Suprapubic skin (tissue), 4 donors: Measurements from ENCODE around the gene MXI1. TPM values are rescaled to one million over a fixed set of nuclear protein-coding genes. Genes with fewer than 3 reads are reported as not detected.
A peak's percentile ranks its signal among the peaks of the same experiment; 100 is the strongest.

ENCODE experiments used
- DNase-seq, 2 donors: peaks; one replicate each; pipeline ENCODE4 v3.0.0-alpha.2; 2019; ENCODE audit warnings: low spot score in 2 of 2
- H3K27ac ChIP-seq: fragments of 200-600 bp; sonication (generic); one replicate; pipeline ENCODE4 v1.5.1; 2019
- H3K27me3 ChIP-seq: fragments of 200-600 bp; sonication (generic); one replicate; pipeline ENCODE4 v1.5.1; 2019
- H3K36me3 ChIP-seq: fragments of 200-600 bp; sonication (generic); one replicate; pipeline ENCODE4 v1.5.1; 2019
- H3K4me1 ChIP-seq: fragments of 200-600 bp; sonication (generic); one replicate; pipeline ENCODE4 v1.5.1; 2019
- H3K4me3 ChIP-seq: fragments of 200-600 bp; sonication (generic); one replicate; pipeline ENCODE4 v1.5.1; 2019; ENCODE audit warnings: mild to moderate bottlenecking
- H3K9me3 ChIP-seq: fragments of 200-600 bp; sonication (generic); one replicate; pipeline ENCODE4 v1.5.1; 2019
- EP300 ChIP-seq: sonication (generic); formaldehyde crosslinking; IDR thresholded peaks from one replicate; pipeline ENCODE4 v1.6.1; 2017; ENCODE audit warnings: antibody characterized with exemption
- POLR2A ChIP-seq, 2 donors: fragments of 450-650 bp; IDR thresholded peaks; one replicate each; pipeline ENCODE4 v1.6.1; 2017; ENCODE audit warnings: antibody characterized with exemption in 2 of 2, mild to moderate bottlenecking in 2 of 2, moderate library complexity in 2 of 2
- POLR2AphosphoS5 ChIP-seq, 3 donors: sonication (generic); formaldehyde crosslinking; IDR thresholded peaks; one replicate each; pipeline ENCODE4 v1.6.1; 2017; ENCODE audit warnings: antibody characterized with exemption in 3 of 3
- WGBS: methylation state at CpG from one replicate; pipeline ENCODE4 v1.1.5; 2018; 5-methylcytosine and 5-hydroxymethylcytosine counted together
- total RNA-seq, 4 donors: library from RNA; depleted of rRNA; stranded (reverse); fragments of >200 nt; gene quantifications; one replicate each; pipeline ENCODE4 v1.1.0, GENCODE V29; 2016
- TF ChIP-seq, protein P1 (sequence below), 2 donors: fragments of 200-600 bp in 1 of 2; fragments of 450-650 bp in 1 of 2; sonication (generic) in 1 of 2; IDR thresholded peaks; one replicate each; pipeline ENCODE4 v1.5.1; 2016 to 2019; ENCODE audit warnings: antibody characterized with exemption in 2 of 2, mild to moderate bottlenecking in 1 of 2, moderate library complexity in 1 of 2

Gene MXI1
- total RNA-seq, 4 donors from 2014 or later: 64.3 to 77.9 (median 70.9) TPM

DNA sequence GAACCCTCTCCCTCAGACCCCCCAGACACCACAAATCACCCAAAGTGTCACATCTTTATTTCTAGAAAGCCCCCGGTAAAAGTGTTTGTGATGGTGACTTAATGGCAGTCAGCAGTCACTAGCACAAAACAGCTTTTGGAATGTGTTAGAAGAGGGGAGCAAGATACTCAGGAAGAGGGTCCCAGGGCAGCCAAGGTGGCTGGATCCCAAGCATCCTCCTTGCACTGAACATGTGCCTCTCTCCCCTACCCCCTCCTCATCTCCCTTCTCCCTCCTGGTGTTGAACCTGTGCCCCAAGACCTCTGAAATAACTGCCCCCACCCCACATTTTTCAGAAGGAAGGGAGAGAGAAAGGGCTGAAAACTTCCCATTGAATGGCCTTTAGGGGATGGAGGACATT is 37.8 kb upstream of the MXI1 start:
- Histone ChIP-seq H3K27me3 (peaks cover 61% of the 10 kb centered on the region), H3K4me3 (no peak overlapping the region), H3K36me3 (no peaks in the 10 kb centered on the region), H3K4me1 (peaks cover 18% of the 10 kb centered on the region), H3K27ac (no peak overlapping the region), H3K9me3 (no peaks in the 10 kb centered on the region)
- TF ChIP-seq, protein P1, sequence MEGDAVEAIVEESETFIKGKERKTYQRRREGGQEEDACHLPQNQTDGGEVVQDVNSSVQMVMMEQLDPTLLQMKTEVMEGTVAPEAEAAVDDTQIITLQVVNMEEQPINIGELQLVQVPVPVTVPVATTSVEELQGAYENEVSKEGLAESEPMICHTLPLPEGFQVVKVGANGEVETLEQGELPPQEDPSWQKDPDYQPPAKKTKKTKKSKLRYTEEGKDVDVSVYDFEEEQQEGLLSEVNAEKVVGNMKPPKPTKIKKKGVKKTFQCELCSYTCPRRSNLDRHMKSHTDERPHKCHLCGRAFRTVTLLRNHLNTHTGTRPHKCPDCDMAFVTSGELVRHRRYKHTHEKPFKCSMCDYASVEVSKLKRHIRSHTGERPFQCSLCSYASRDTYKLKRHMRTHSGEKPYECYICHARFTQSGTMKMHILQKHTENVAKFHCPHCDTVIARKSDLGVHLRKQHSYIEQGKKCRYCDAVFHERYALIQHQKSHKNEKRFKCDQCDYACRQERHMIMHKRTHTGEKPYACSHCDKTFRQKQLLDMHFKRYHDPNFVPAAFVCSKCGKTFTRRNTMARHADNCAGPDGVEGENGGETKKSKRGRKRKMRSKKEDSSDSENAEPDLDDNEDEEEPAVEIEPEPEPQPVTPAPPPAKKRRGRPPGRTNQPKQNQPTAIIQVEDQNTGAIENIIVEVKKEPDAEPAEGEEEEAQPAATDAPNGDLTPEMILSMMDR (IDR thresholded peaks at IDR 0.05): no peak
- no peak for TF ChIP-seq POLR2A (IDR thresholded peaks at IDR 0.05)
- TF ChIP-seq EP300: no peak
- TF ChIP-seq POLR2AphosphoS5 (IDR thresholded peaks at IDR 0.05): no peak
- 32% methylated on average over 1 of the region's 1 CpG for WGBS
- DNase-seq: peak in 1 of 2 donors; percentile 38

DNA sequence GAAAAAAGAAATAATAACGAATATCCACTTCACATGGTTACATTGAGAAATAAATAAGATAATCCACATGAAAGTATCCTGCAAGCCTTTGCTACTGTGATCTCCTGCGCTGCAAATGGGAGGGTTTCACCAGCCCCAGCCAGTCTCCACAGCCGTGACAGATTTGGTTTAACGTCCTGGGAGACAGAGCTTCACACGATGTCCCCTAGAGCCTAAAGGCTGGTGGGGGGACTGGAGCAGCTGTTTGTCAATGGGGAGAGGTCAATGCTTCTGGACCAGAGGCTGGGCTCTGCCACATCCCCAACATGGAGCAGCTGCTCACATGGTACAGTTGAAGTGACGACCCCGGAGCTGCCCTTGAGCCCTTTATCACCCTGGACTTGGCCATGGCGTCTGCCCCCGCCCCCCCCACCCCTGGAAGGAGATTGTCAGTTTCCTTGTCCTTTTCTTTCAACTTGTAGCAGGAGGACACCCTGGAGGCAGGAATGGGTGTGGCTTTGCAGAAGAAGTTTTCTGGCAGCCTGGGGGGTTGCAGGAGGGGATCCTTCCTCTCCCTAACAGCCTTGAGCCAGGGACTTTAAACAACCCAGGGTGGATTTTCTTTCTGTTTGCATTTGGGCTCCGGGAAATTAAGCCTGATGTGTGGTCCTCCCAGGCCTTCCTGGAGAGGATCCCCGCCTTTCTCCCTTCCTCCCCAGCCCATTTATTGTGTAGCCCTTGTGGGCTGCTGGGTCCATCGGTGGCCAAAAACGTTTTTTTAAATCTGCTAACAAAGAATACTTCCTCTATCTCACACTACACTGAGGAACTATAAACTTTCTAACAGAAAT is 37.0 kb upstream of the MXI1 start:
- 11% methylated on average over 12 of the region's 13 CpGs for WGBS
- DNase-seq: peak in 1 of 2 donors; percentile 50
- TF ChIP-seq EP300 (no peak), POLR2A (IDR thresholded peaks at IDR 0.05) (no peak), POLR2AphosphoS5 (IDR thresholded peaks at IDR 0.05) (no peak)
- TF ChIP-seq, protein P1 (IDR thresholded peaks at IDR 0.05): no peak

DNA sequence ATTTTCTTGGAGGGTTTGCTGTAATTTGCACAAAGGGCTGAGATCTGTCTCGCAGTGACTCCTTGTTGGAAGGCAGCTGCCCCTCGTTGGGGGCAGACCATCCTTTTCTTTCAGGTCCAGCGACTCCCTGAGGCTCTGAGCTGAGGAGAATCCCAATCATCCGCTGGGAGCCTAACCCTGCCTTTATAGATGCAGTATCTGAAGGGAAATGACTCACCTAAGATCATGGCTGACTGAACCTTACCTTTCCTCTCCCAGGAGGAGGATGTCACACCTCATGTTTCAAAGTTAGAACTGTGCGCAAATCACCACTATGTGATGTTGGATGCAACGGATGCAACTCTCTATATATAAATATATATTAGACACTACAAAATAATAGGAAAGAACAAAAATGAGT is 36.4 kb upstream of the MXI1 start:
- H3K4me1 ChIP-seq: peaks cover 18% of the 10 kb centered on the region
- WGBS: 41% methylated on average over 6 of the region's 6 CpGs
- no peaks in the 10 kb centered on the region for H3K36me3 ChIP-seq
- peaks cover 51% of the 10 kb centered on the region for H3K27me3 ChIP-seq
- no peaks in the 10 kb centered on the region for H3K9me3 ChIP-seq
- H3K27ac ChIP-seq: no peak overlapping the region
- no peak for TF ChIP-seq POLR2A (IDR thresholded peaks at IDR 0.05)
- TF ChIP-seq POLR2AphosphoS5 (IDR thresholded peaks at IDR 0.05): no peak
- H3K4me3 ChIP-seq: no peak overlapping the region
- peak in 1 of 2 donors; percentile 9 for DNase-seq

More for the DNA sequence above, 37.0 kb upstream of the MXI1 start:
- H3K9me3 ChIP-seq: no peaks in the 10 kb centered on the region
- no peak overlapping the region for H3K4me3 ChIP-seq
- H3K27ac ChIP-seq: no peak overlapping the region
- no peaks in the 10 kb centered on the region for H3K36me3 ChIP-seq
- H3K4me1 ChIP-seq: peaks cover 18% of the 10 kb centered on the region
- H3K27me3 ChIP-seq: peaks cover 58% of the 10 kb centered on the region

DNA sequence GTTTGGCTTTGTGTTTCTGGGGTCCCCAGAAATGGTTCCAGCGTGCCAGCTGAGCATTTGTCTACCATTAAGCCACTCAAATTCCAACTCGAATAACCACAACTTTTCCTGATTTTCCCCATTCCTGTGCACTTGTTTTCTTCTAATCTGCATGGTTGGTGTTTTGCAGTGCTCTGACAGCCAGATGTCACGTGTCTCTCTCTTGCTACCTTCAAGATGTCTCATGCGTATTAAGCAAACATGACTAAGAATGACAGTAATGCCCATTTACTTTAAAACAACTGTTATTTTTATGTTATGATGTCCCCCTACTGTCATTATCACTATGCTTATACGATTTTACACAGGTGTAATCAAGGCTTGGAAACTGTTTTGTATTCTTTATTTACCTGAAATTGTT is 35.2 kb upstream of the MXI1 start:
- Histone ChIP-seq H3K27ac (no peak overlapping the region), H3K36me3 (no peaks in the 10 kb centered on the region), H3K27me3 (peaks cover 40% of the 10 kb centered on the region), H3K4me3 (no peak overlapping the region), H3K4me1 (peaks cover 18% of the 10 kb centered on the region), H3K9me3 (no peaks in the 10 kb centered on the region)
- no peak for TF ChIP-seq POLR2A (IDR thresholded peaks at IDR 0.05)
- no peak for TF ChIP-seq POLR2AphosphoS5 (IDR thresholded peaks at IDR 0.05)
- TF ChIP-seq, protein P1 (IDR thresholded peaks at IDR 0.05): no peak
- no peak for TF ChIP-seq EP300
- no peak for DNase-seq
- WGBS: 76% methylated on average over 5 of the region's 5 CpGs

DNA sequence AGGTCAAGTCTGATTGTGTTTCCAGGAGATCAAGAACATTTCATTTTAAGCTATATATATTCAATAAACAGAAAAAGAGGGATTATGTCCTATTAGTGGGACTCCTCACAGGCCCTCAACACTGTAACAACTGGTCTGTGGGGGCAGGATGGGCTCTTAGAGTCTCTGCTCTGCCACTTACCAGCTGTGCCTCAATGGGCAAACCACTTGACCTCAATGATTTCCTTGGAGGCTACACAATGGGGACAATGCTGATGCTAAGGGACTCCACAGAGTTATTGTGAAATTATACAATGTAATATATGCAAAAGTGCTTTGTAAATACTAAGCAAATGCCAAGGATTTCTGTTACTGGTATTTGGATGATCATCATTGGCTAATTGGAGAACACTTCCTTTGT is 33.2 kb upstream of the MXI1 start:
- Histone ChIP-seq H3K27me3 (peaks cover 21% of the 10 kb centered on the region), H3K4me3 (no peak overlapping the region), H3K9me3 (no peaks in the 10 kb centered on the region)

More for the DNA sequence above, 33.2 kb upstream of the MXI1 start:
- Histone ChIP-seq H3K36me3 (no peaks in the 10 kb centered on the region), H3K27ac (no peak overlapping the region), H3K4me1 (peaks cover 9% of the 10 kb centered on the region)
- DNase-seq: no peak
- TF ChIP-seq, protein P1 (IDR thresholded peaks at IDR 0.05): no peak
- TF ChIP-seq EP300 (no peak), POLR2AphosphoS5 (IDR thresholded peaks at IDR 0.05) (no peak), POLR2A (IDR thresholded peaks at IDR 0.05) (no peak)
